ENCODE results near the gene EXOC1.

The EXOC1 gene

GRCh38 chr4:55857586-55857985 lies 4.1 kb downstream of the EXOC1 start:
- no peak for DNase-seq (ENCODE audit: low spot score)

DNA sequence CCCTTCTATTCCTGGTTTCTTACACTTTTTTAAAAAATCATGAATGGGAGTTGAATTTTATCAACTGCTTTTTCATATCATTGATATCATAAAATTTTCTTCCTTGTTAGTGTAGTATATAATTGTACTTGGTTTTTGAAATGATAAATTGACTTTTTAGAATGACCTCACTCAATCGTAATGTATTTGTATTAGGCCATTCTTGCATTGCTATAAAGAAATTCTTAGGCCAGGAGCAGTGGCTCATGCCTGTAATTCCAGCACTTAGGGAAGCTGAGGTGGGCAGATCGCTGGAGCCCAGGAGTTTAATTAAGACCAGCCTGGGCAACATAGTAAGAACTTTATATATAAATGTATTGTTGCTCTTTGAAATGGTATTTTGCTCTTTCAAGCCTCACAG lies 6.3 kb downstream of the EXOC1 start:
- DNase-seq (ENCODE audit: low spot score): no peak

- DNase-seq (ENCODE audit: low spot score): no peak
Measured at GRCh38 chr4:55864577-55865223, 11.3 kb downstream of the EXOC1 start.

DNA sequence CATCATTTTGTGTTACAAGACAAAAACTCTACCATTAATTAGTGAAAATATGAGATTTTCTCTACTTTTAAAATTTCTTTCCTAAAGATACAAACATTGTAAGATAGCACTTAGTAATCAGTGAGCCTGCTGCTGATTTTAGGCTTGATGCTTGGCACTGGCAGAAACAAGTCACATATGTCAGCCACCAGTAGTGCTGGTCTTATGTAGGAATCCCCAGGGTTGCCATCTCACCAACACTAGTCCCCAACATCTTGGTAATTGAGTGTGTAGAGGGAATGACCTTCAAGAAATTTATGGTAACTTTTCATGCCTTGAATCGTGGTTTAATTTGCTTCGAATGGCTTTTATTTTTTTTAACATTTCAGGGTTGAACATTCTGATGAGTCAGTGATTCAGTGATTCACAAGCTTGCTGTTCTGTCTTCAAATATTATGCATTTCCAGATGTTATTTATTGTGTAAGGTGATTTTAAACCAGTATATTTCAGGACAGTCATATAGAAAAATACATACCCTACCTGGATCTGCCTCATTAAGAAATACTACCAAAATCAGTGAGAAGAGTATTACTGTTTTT lies 11.9 kb downstream of the EXOC1 start:
- DNase-seq (ENCODE audit: low spot score): no peak

DNA sequence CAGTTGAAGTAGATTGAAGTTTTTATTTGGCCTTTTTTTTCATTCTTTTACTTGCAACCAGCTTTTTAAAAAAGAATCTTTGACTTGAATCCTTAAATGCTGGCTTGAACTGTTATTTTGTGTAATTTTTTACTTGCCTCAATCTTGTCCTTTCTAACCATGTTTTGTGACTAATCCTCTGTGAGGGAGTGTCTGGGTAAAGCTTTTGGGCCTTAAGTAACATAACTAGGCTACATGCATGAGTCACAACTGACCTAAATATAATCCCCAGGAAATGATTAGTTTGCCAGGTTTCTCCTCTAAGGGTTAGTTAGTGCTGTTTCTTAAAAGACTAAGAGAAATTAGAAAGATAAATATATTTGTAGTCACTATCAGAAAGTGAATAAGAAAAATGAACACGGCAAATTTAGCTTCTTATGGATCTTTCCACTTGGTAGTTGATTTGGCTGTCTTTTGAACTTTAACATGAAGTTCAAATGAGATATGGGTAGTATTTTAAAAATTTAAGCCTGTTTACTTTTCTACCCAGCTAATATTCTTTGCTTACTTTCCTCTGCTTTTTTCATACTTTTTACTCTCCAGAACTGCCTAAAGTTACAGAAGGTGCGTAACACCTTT lies 13.0 kb downstream of the EXOC1 start:
- peak; percentile 78 for DNase-seq (ENCODE audit: low spot score)

GRCh38 chr4:55866973-55867574 lies 13.6 kb downstream of the EXOC1 start:
- peak; percentile 74 for DNase-seq (ENCODE audit: low spot score)

DNA sequence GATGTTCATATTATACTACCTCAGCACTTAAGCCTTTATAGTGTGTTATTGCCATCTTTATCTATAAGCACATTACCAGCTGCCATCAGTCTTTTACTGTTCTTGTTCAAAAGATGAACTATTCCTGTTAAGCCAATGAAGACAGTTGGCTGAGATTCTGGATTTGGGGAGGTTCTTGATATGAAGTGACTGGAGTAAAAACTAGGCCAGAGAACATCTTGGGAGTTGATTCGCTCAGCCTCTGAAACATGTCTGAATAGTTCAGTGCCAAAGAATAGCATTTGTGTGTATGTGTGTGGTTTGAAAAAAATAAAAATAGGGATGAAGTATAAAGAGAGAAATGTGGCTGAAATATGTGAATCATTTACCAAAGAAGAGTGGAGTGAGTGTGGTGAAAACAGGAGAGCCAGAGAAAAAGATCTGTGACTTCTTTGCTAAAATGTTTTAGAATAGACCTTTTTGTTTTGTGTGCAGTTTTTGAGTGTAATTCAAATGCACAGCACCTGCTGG lies 15.2 kb downstream of the EXOC1 start:
- DNase-seq (ENCODE audit: low spot score): no peak

DNA sequence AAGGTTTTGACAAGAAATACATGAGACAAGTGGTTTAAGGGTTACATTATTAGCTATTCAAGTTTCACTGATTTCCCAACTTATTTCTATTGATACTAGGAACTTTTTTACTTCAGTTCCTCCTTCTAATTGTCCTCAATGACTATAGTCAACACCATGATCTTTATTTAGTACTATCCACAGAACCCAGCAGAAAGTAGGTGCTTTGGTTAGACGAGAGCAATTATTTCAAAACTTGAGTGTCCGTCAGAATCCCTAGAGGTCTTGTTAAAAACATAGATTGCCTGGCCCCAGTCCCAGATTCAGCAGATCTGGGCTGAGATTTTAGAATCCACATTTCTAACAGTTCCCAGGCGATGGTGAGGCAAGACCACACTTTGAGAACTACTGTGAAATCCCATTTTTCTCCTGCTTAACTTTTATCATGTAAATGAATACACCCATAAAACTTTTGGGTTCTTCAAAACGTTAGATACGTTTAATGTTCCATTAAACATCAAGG lies 17.9 kb downstream of the EXOC1 start:
- no peak for DNase-seq (ENCODE audit: low spot score)

GRCh38 chr4:55874831-55875230 lies 21.4 kb downstream of the EXOC1 start:
- DNase-seq (ENCODE audit: low spot score): no peak

- DNase-seq (ENCODE audit: low spot score): no peak
Measured at GRCh38 chr4:55876387-55876786, 22.9 kb downstream of the EXOC1 start.

- no peak for DNase-seq (ENCODE audit: low spot score)
Measured at GRCh38 chr4:55879224-55879623, 25.8 kb downstream of the EXOC1 start.

DNA sequence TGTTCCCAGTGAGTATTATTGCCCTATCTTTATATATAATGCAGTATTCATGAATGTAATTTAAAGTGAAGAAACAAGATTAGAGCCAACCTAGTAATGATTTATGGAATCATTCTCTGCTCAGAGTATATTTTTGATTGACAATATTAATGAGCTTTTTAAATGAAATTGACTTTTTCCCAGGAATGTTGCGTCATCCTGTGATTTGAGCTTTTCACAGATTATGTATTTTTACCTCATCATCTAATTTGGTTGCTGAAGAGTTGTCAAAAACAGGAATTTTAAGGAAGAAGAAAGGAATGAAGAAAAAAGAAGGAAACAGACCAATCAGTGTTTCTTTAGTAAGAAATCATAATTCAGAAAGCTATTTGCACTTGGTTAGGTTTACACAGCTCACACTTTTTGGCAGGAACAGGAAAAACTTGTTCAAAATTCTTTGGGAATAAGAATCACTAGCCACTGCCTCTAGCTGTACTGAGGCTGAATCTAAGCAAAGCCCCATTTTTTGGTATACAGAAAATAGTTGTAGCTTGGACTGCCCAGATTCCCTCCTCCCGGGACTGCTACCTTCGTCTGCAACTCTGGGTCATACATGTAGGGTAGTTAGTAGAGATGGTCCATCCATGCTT lies 27.3 kb downstream of the EXOC1 start:
- no peak for DNase-seq (ENCODE audit: low spot score)

- no peak for DNase-seq (ENCODE audit: low spot score)
Measured at GRCh38 chr4:55884093-55884850, 30.8 kb downstream of the EXOC1 start.

DNA sequence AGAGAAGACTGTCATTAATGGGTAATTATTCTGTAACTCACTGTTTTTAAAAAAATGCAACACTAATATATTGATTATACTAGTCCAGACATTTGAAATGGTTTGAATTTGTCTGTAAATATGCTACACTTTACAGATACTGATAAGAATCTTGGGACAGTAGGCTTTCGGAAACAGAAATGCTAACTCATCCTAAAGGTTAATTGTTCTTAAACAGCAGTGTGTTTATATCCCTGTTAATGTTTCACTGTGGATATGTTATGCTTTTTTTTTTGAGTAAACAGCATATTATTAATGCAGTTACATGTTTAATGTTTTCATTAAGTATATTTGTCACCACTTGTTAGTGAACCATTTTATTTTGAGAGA lies 31.4 kb downstream of the EXOC1 start:
- DNase-seq (ENCODE audit: low spot score): no peak

- DNase-seq (ENCODE audit: low spot score): no peak
Measured at GRCh38 chr4:55887594-55887993, 34.1 kb downstream of the EXOC1 start.

DNA sequence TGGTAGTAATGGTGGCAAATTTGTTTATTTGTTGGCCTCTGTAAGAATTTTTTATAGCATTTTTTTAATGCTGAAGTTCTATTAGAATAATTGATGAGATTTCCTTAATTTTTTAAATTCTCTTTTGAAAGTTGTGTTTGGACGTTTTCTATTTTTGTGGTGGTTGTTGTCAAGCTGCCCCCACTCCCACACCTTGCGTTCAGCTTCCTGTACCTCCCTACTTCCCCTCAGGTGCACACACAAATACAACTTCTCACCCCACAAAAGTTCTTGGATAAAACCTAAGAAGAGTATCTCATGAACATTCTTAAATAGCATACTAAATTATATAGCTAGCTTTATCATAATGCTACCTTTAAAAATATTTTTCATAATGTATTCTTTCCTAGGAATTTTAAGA lies 38.7 kb downstream of the EXOC1 start:
- DNase-seq (ENCODE audit: low spot score): no peak

- DNase-seq (ENCODE audit: low spot score): no peak
Measured at GRCh38 chr4:55896622-55897021, 43.2 kb downstream of the EXOC1 start.

DNA sequence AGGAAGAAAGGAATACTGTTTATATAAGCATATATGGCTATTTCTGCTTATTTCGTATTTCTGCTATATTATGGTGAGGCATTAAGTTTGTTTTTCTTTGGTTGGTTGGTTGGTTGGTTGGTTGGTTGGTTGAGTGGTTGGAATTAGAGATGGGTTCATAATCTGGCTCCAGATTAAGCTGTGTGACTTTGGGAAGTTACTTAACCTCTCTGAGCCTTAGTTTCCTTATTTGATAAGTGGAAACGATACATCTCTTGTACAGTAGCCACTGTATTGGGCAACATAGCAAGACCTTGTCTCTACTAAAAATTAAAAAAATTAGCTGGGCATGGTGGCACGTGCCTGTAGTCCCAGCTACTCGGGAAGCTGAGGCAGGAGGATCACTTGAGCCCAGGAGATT lies 49.2 kb downstream of the EXOC1 start:
- DNase-seq (ENCODE audit: low spot score): no peak

GRCh38 chr4:55903577-55903976 lies 50.1 kb downstream of the EXOC1 start:
- no peak for DNase-seq (ENCODE audit: low spot score)

- no peak for DNase-seq (ENCODE audit: low spot score)
Measured at GRCh38 chr4:55904576-55904975, 51.1 kb downstream of the EXOC1 start.

DNA sequence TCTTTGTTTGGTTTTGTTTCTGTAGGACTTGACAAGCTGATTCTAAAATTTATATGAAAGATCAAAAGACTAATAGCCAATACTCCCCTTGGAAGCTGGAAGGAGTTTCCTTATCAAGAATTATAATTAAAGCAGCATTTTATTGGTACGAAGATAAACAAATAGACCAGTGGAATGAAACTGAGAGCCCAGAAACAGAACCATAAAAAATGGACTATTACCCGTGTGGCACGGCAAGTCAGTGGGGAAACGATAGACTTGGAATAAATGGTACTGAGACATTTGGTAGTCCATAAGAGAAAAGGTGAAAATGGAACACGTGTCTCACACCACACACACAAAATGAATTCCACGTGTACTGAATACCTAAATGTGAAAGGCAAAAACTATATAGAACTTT lies 52.9 kb downstream of the EXOC1 start:
- peak; percentile 29 for DNase-seq (ENCODE audit: low spot score)

DNA sequence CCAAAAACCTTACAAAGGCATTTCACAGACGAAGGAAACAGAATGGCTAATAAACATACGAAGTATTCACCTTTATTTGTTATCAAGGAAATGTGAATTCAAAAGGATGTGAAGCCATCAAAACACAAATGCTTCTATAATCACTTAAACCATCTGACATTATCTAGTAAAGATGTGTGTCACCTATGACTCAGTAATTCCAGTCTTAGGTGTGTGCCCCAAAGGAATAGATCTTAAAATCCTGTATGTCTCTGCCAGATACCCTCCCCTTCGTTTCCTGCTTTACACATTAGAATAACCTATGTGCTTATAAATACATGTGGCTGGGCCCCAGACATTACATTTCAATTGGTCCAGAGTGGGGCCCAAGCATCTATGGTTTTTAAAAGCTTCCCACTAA lies 53.5 kb downstream of the EXOC1 start:
- peak; percentile 83 for DNase-seq (ENCODE audit: low spot score)

Data from LoVo (cell line).